HT-29 (cell line): ENCODE data around the gene PDE4B. TPM values are rescaled to one million over a fixed set of nuclear protein-coding genes. Genes with fewer than 3 reads are reported as not detected.

Experiments
- DNase-seq: peaks from one replicate; pipeline ENCODE4 v3.0.0-alpha.2; 2015; ENCODE audit warnings: low spot score
- total RNA-seq: library from RNA; depleted of rRNA; stranded (reverse); fragments of >200 nt; shearing (Covaris generic); gene quantifications from 2 replicates; pipeline ENCODE4 v1.2.3, GENCODE V29; 2014

Gene PDE4B
- total RNA-seq, 1 experiment from 2014 or later: 0.13 TPM

GRCh38 chr1:66262208-66262963 lies 469.7 kb downstream of the PDE4B start:
- no peak for DNase-seq

GRCh38 chr1:66265268-66265667 lies 472.6 kb downstream of the PDE4B start:
- no peak for DNase-seq

- DNase-seq: no peak
These were observed 473.1 kb downstream of the PDE4B start for GRCh38 chr1:66265796-66266195.

- no peak for DNase-seq
These were observed 473.7 kb downstream of the PDE4B start for GRCh38 chr1:66266350-66266749.

GRCh38 chr1:66266756-66267155 lies 474.1 kb downstream of the PDE4B start:
- no peak for DNase-seq

- DNase-seq: no peak
These were observed 474.7 kb downstream of the PDE4B start for GRCh38 chr1:66267201-66267940.

GRCh38 chr1:66269222-66269621 lies 476.5 kb downstream of the PDE4B start:
- no peak for DNase-seq

GRCh38 chr1:66270119-66270812 lies 477.6 kb downstream of the PDE4B start:
- DNase-seq: no peak

GRCh38 chr1:66271216-66271903 lies 478.7 kb downstream of the PDE4B start:
- DNase-seq: no peak

GRCh38 chr1:66271904-66272254 lies 479.2 kb downstream of the PDE4B start:
- no peak for DNase-seq

- DNase-seq: no peak
These were observed 481.0 kb downstream of the PDE4B start for GRCh38 chr1:66273656-66274055.

GRCh38 chr1:66274634-66275033 lies 481.9 kb downstream of the PDE4B start:
- no peak for DNase-seq

GRCh38 chr1:66275083-66275482 lies 482.4 kb downstream of the PDE4B start:
- DNase-seq: no peak

GRCh38 chr1:66275601-66276023 lies 482.9 kb downstream of the PDE4B start:
- DNase-seq: no peak

- no peak for DNase-seq
These were observed 483.5 kb downstream of the PDE4B start for GRCh38 chr1:66276218-66276617.

GRCh38 chr1:66278260-66279021 lies 485.7 kb downstream of the PDE4B start:
- DNase-seq: no peak

GRCh38 chr1:66281808-66282207 lies 489.1 kb downstream of the PDE4B start:
- no peak for DNase-seq

- no peak for DNase-seq
These were observed 489.7 kb downstream of the PDE4B start for GRCh38 chr1:66282343-66282852.

GRCh38 chr1:66282891-66283621 lies 490.4 kb downstream of the PDE4B start:
- no peak for DNase-seq

GRCh38 chr1:66283622-66284041 lies 490.9 kb downstream of the PDE4B start:
- no peak for DNase-seq
